ENCODE measurements around the gene RASGRF2.

DNA sequence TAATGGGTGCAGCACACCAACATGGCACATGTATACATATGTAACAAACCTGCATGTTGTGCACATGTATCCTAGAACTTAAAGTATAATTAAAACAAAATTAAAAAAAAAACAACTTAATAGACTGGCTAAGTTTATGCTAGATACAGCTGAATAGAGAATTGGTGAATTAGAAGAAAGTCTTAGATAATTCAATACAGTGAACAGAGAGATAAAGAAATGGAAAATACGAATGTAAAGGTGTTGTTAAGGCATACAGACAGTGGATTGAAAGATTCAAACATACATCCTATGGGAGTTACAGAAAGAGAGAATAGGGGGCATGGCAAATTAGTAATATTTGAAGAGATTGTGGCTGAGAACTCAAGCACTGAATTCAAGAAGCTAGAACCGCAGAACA, 75.4 kb downstream of the RASGRF2 start:
- TF ChIP-seq CTCF (conservative IDR thresholded peaks at IDR 0.05; ENCODE audit: low read length) = no peak
- no peak for TF ChIP-seq EZH2phosphoT487 (IDR thresholded peaks at IDR 0.05; ENCODE audit: borderline replicate concordance)

Data from Loucy (cell line).